GM12878 (cell line): ENCODE data around the gene GIGYF2. TPM values are rescaled to one million over a fixed set of nuclear protein-coding genes. Genes with fewer than 3 reads are reported as not detected.

Experiments used
- ATAC-seq: fragments of 200-7000 bp; cut with Tn5 transposase; 3 replicates; pipeline ENCODE4 v1.9.1; 2020; ENCODE audit warnings: mild to moderate bottlenecking, moderate library complexity
- BruUV-seq: library from RNA; stranded (reverse); fragments of 400-500 nt; replicated peaks from 2 replicates; lab custom pipeline; 2021; lab: Mats Ljungman, UMichigan
- CTCF ChIA-PET: fragments of 300-600 bp; sonication (Branson Sonifier 250); formaldehyde crosslinking; extraction: SDS; loops from one replicate; lab custom pipeline; 2021; ENCODE audit warnings: inconsistent platforms; lab: Yijun Ruan, JAX
- POLR2A ChIA-PET: fragments of 350-600 bp; formaldehyde crosslinking; extraction: SDS; loops from one replicate; lab custom pipeline; 2021; ENCODE audit warnings: inconsistent platforms; lab: Charles Lee
- RAD21 ChIA-PET: fragments of 300-600 bp; sonication (Branson Sonifier 250); formaldehyde crosslinking; loops from one replicate; lab custom pipeline; 2023; ENCODE audit warnings: antibody characterized with exemption; ENCODE audit not compliant: unreplicated experiment; lab: Charles Lee
- SMC1A ChIA-PET: fragments of 300-600 bp; sonication (Branson Sonifier 250); formaldehyde crosslinking; loops from one replicate; lab custom pipeline; 2023; ENCODE audit not compliant: unreplicated experiment, uncharacterized antibody; lab: Charles Lee
- DNase-seq: peaks from one replicate; pipeline ENCODE4 v3.0.0-alpha.2; 2011; ENCODE audit warnings: low read depth, low spot score
- FAIRE-seq: peaks from 3 replicates; lab custom pipeline; 2011; peaks lifted over from hg19 to GRCh38; lab: Jason Lieb, UNC
- H2AFZ ChIP-seq: 2 replicates; pipeline ENCODE4 v1.6.0; 2011; ENCODE audit warnings: low read depth, low read length, control low read depth; ENCODE audit not compliant: control insufficient read depth
- H3K27ac ChIP-seq: 2 replicates; pipeline ENCODE4 v1.5.1; 2011; ENCODE audit warnings: control low read depth; ENCODE audit not compliant: control insufficient read depth, insufficient read depth
- H3K27me3 ChIP-seq, 2 experiments: replicated peaks in 1 of 2; 2 replicates each; pipeline versions ENCODE4 v1.6.0 to v1.6.1; 2011; ENCODE audit warnings: low read length in 1 of 2; ENCODE audit not compliant: control insufficient read depth in 2 of 2, insufficient read depth in 2 of 2
- H3K36me3 ChIP-seq, 2 experiments: 2 replicates each; pipeline ENCODE4 v1.5.1; 2011; ENCODE audit warnings: low read length in 1 of 2; ENCODE audit not compliant: control insufficient read depth in 2 of 2, insufficient read depth in 2 of 2
- H3K4me1 ChIP-seq: 2 replicates; pipeline ENCODE4 v1.6.1; 2011; ENCODE audit warnings: mild to moderate bottlenecking, low read length, moderate library complexity, mixed read lengths; ENCODE audit not compliant: control insufficient read depth, insufficient read depth
- H3K4me2 ChIP-seq: 2 replicates; pipeline ENCODE4 v1.6.0; 2011; ENCODE audit warnings: control low read depth; ENCODE audit not compliant: control insufficient read depth, insufficient read depth
- H3K4me3 ChIP-seq: fragments of 200-600 bp; sonication (generic); 2 replicates; pipeline ENCODE4 v1.5.1; 2016
- H3K79me2 ChIP-seq: 2 replicates; pipeline ENCODE4 v1.6.0; 2011; ENCODE audit warnings: low read length; ENCODE audit not compliant: control insufficient read depth, insufficient read depth
- H3K9ac ChIP-seq: 2 replicates; pipeline ENCODE4 v1.8.0; 2011; ENCODE audit warnings: low read length, control low read depth, mixed read lengths; ENCODE audit not compliant: control insufficient read depth, insufficient read depth
- H3K9me3 ChIP-seq: replicated peaks from 3 replicates; pipeline ENCODE4 v1.5.1; 2011; ENCODE audit warnings: mild to moderate bottlenecking, low read length; ENCODE audit not compliant: control insufficient read depth, insufficient read depth
- H4K20me1 ChIP-seq: 2 replicates; pipeline ENCODE4 v1.6.0; 2011; ENCODE audit not compliant: control insufficient read depth, insufficient read depth
- ATF3 ChIP-seq: IDR thresholded peaks from 2 replicates; pipeline ENCODE4 v1.6.1; 2011; ENCODE audit warnings: low read depth, mild to moderate bottlenecking, low read length, moderate library complexity, borderline replicate concordance; ENCODE audit errors: extremely low read depth
- FOS ChIP-seq: IDR thresholded peaks from 3 replicates; pipeline ENCODE4 v1.6.1; 2011; ENCODE audit warnings: borderline replicate concordance; ENCODE audit not compliant: insufficient read length; ENCODE audit errors: extremely low read depth
- IRF5 ChIP-seq: fragments of 450-650 bp; IDR thresholded peaks from 2 replicates; pipeline ENCODE4 v1.6.1; 2017; ENCODE audit warnings: borderline replicate concordance
- JUND ChIP-seq: IDR thresholded peaks from 2 replicates; pipeline ENCODE4 v1.6.1; 2012; ENCODE audit warnings: low read depth, mild to moderate bottlenecking, low read length, improper control_type of control experiment, moderate library complexity
- KLF5 ChIP-seq: fragments of 450-650 bp; IDR thresholded peaks from 2 replicates; pipeline ENCODE4 v1.6.1; 2014; ENCODE audit warnings: mild to moderate bottlenecking; ENCODE audit not compliant: partially characterized antibody
- MEF2A ChIP-seq: IDR thresholded peaks from 2 replicates; pipeline ENCODE4 v1.6.1; 2011; ENCODE audit warnings: low read depth, mild to moderate bottlenecking, low read length, moderate library complexity; ENCODE audit not compliant: insufficient read depth
- NR2C1 ChIP-seq: fragments of 450-650 bp; IDR thresholded peaks from 2 replicates; pipeline ENCODE4 v1.6.1; 2017; ENCODE audit warnings: antibody characterized with exemption, mild to moderate bottlenecking, moderate library complexity
- RB1 ChIP-seq: fragments of 450-650 bp; formaldehyde crosslinking; IDR thresholded peaks from 2 replicates; pipeline ENCODE4 v1.6.1; 2017; ENCODE audit warnings: mild to moderate bottlenecking, borderline replicate concordance
- SP1 ChIP-seq: IDR thresholded peaks from one replicate; pipeline ENCODE4 v1.6.1; 2011; ENCODE audit warnings: low read depth, low read length
- SUPT20H ChIP-seq: IDR thresholded peaks from 2 replicates; pipeline ENCODE4 v1.6.1; 2011; ENCODE audit warnings: low read depth, mild to moderate bottlenecking, low read length, moderate library complexity, borderline replicate concordance; ENCODE audit not compliant: control insufficient read depth
- YBX1 ChIP-seq: fragments of 450-650 bp; IDR thresholded peaks from 2 replicates; pipeline ENCODE4 v1.6.1; 2016; ENCODE audit warnings: antibody characterized with exemption
- ZBTB11 ChIP-seq: fragments of 450-650 bp; formaldehyde crosslinking; IDR thresholded peaks from 2 replicates; pipeline ENCODE4 v1.5.0; 2022; ENCODE audit warnings: mild to moderate bottlenecking, missing genetic modification characterization
- ZNF274 ChIP-seq: IDR thresholded peaks from one replicate; pipeline ENCODE4 v1.8.0; 2011; ENCODE audit not compliant: insufficient read length, insufficient read depth
- WGBS: methylation state at CpG from one replicate; pipeline ENCODE4 v1.1.6; 2016; ENCODE audit warnings: low lambda C conversion rate; ENCODE audit not compliant: insufficient replicate concordance, insufficient coverage; ENCODE audit errors: missing lambda C conversion rate; 5-methylcytosine and 5-hydroxymethylcytosine counted together
- in situ Hi-C: fragments of 300-500 bp; cut with MboI; formaldehyde crosslinking; loops from 9 replicates; pipeline ENCODE4 v1.14.3; 2018; ENCODE audit warnings: mixed read lengths
- intact Hi-C: fragments of 100-400 bp; cut with micrococcal nuclease; formaldehyde crosslinking; loops from one replicate; pipeline ENCODE4 v1.14.2; 2022; ENCODE audit not compliant: unreplicated experiment
- polyA plus RNA-seq, 11 experiments: library from polyadenylated mRNA; depleted of rRNA in 4 of 11; unstranded in 6 of 11; stranded (reverse) in 5 of 11; fragments of >200 nt; fragmentation: Nextera tagmentation in 4 of 11; fragmentation: Illumina TruSeq in 1 of 11; extraction: Ambion mirVana in 4 of 11; extraction: Trizol in 1 of 11; gene quantifications; 1 replicate in 1 of 11; 2 replicates in 10 of 11; pipeline versions ENCODE4 v1.2.1 to v1.2.3, GENCODE V29; 2011 to 2016; ENCODE audit warnings: inconsistent platforms in 2 of 11, missing spikeins in 2 of 11, low read depth in 1 of 11
- total RNA-seq, 4 experiments: library from RNA; depleted of rRNA in 3 of 4; stranded (reverse); fragments of >200 nt in 3 of 4; fragmentation: Illumina TruSeq in 1 of 4; extraction: Trizol in 1 of 4; gene quantifications; 2 replicates each; pipeline versions ENCODE4 v1.2.1 to v1.2.3, GENCODE V29; 2013 to 2021

GIGYF2 gene
- total and polyA plus RNA-seq, 10 of the 15 experiments (the other 5 are each of a cell fraction or from before 2014, with no cell fraction given) = 12.2 to 47.2 (median 39.0) TPM

- intact Hi-C loops (no loop called here), in situ Hi-C loops (no loop called here)
- WGBS = 89% methylated on average over 4 of the region's 4 CpGs
- POLR2A ChIA-PET = interaction anchor here (0.6 to 0.7 kb wide), 2 partner anchors 20 to 341 kb away, joined by 3 read pairs; no protein-coding TSS in a partner anchor
- RAD21 ChIA-PET = no interaction called here
- Histone ChIP-seq H3K9me3 (no peaks in the 10 kb centered on the region), H3K79me2 (no peaks in the 10 kb centered on the region), H4K20me1 (no peaks in the 10 kb centered on the region), H3K36me3 (peaks cover 0 to 5% of the 10 kb centered on the region in 2 experiments; a peak in 2 of 4 replicates), H3K4me3 (no peak overlapping the region), H2AFZ (no peak overlapping the region), H3K4me1 (no peaks in the 10 kb centered on the region), H3K27me3 (no peaks in the 10 kb centered on the region), H3K27ac (no peak overlapping the region), H3K4me2 (no peak overlapping the region), H3K9ac (no peak overlapping the region)
- FAIRE-seq = no peak
- SMC1A ChIA-PET = no interaction called here
- CTCF ChIA-PET = interaction anchor here (0.7 to 1.2 kb wide), 2 partner anchors 10 to 139 kb away, joined by 3 read pairs; no protein-coding TSS in a partner anchor
- BruUV-seq = no TSS peak
- no peak for DNase-seq
- TF ChIP-seq MEF2A (no peak), SUPT20H (no peak), SP1 (no peak), FOS (no peak), JUND (no peak)
- no peak for ATAC-seq
These were observed 44.2 kb downstream of the GIGYF2 start for GRCh38 chr2:232741294-232741693.

GRCh38 chr2:232741972-232742371 is 44.8 kb downstream of the GIGYF2 start:
- H3K27ac ChIP-seq = no peak overlapping the region
- DNase-seq = no peak
- H3K4me1 ChIP-seq = no peaks in the 10 kb centered on the region
- H3K9ac ChIP-seq = no peak overlapping the region
- CTCF ChIA-PET = interaction anchor here (0.7 kb wide), 1 partner anchor 9 kb away, joined by 3 read pairs; no protein-coding TSS in a partner anchor
- no peaks in the 10 kb centered on the region for H3K27me3 ChIP-seq
- H3K36me3 ChIP-seq = peaks cover 0 to 5% of the 10 kb centered on the region in 2 experiments; a peak in 2 of 4 replicates
- no peaks in the 10 kb centered on the region for H4K20me1 ChIP-seq
- no peak overlapping the region for H3K4me2 ChIP-seq
- FAIRE-seq = no peak
- no peak overlapping the region for H2AFZ ChIP-seq
- H3K9me3 ChIP-seq = no peaks in the 10 kb centered on the region
- H3K4me3 ChIP-seq = no peak overlapping the region
- BruUV-seq = no TSS peak
- in situ Hi-C loops = no loop called here
- POLR2A ChIA-PET = interaction anchor here (0.6 to 0.7 kb wide), 2 partner anchors 20 to 340 kb away, joined by 3 read pairs; no protein-coding TSS in a partner anchor
- RAD21 ChIA-PET = no interaction called here
- SMC1A ChIA-PET = no interaction called here
- ATAC-seq = no peak
- intact Hi-C loops = no loop called here
- H3K79me2 ChIP-seq = no peaks in the 10 kb centered on the region
- 92% methylated on average over 3 of the region's 3 CpGs for WGBS
- TF ChIP-seq ZNF274 = no peak
- TF ChIP-seq ATF3 = no peak
- no peak for TF ChIP-seq NR2C1
- no peak for TF ChIP-seq RB1
- no peak for TF ChIP-seq ZBTB11
- no peak for TF ChIP-seq KLF5
- TF ChIP-seq YBX1 = no peak
- no peak for TF ChIP-seq IRF5
